ENCODE data around the gene TCF12. TPM values are rescaled to one million over a fixed set of nuclear protein-coding genes. Genes with fewer than 3 reads are reported as not detected.
"Not testable (repeated sequence)": the region's sequence is repeated elsewhere in the genome, so short reads cannot be mapped to it uniquely, and the experiment has no call there.

TCF12 gene
- total RNA-seq, 1 donor from 2014 or later: 112 TPM

DNA sequence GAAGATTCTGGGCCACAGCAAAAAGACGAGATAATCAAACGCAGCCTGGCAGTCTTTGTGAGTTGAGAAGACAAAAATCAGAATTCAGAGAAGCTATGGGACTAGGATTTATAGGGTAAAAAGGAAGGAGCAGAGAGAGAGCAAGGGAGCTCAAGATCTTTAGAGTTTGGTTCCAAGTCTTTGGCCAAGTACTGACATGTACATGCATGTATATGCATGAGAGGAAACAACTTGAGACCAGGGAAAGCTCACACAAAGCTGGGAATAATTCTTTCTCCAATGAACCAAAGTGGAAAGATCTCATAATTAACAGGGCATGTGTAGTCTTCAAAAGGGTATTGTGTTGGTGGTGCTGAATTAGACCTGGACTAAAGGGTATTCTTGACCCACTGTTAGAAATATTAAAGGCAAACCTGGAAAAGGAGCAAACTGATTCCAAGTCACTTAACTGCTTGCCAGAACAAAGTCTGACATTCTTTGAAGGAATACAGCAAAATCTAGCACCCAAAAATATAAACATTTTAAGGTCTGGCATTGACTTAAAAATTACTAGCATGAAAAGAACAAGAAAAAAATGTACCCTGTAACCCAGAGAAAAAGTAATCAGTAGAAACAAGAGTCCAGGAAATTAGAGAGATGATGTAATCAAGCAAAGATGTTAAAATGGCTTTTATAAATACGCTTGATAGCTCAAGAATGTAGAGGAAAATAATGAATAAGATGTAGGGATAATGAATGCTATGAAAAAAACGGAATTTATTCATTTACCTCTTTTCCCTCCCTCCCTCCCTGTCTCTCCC lies 231.8 kb downstream of the TCF12 start:
- H3K9me3 Mint-ChIP-seq (ENCODE audit: unreplicated experiment): no peaks in the 10 kb centered on the region
- DNase-seq (ENCODE audit: low read depth): peak; percentile 78
- no peaks in the 10 kb centered on the region for H3K27me3 Mint-ChIP-seq (ENCODE audit: low read depth, unreplicated experiment)
- Histone ChIP-seq H3K4me3 (ENCODE audit: insufficient read depth, low read depth, low read length) (no peak overlapping the region), H2AFZ (ENCODE audit: low read depth, low read length) (no peak overlapping the region), H3K27me3 (ENCODE audit: insufficient read depth, low read length) (no peaks in the 10 kb centered on the region), H3K79me2 (ENCODE audit: insufficient read depth, low read length) (peaks cover 7% of the 10 kb centered on the region), H3K36me3 (ENCODE audit: insufficient read depth, low read length) (peaks cover 5% of the 10 kb centered on the region), H3K4me2 (ENCODE audit: low read length) (peak overlapping the region; percentile 58), H3K9me3 (ENCODE audit: insufficient read depth, low read depth, low read length) (no peaks in the 10 kb centered on the region), H4K20me1 (ENCODE audit: insufficient read depth, low read length) (peaks cover 5% of the 10 kb centered on the region), H3K9ac (ENCODE audit: low read length) (peak overlapping the region; percentile 20), H3K27ac (ENCODE audit: low read depth, low read length) (peak overlapping the region; percentile 52), H3K4me1 (ENCODE audit: insufficient read depth, low read length) (peaks cover 23% of the 10 kb centered on the region)
- H3K27ac Mint-ChIP-seq (ENCODE audit: unreplicated experiment): peak overlapping the region; percentile 43
- H3K36me3 Mint-ChIP-seq (ENCODE audit: low read depth, unreplicated experiment): peaks cover 19% of the 10 kb centered on the region
- no peak for FAIRE-seq
- H3K4me3 Mint-ChIP-seq (ENCODE audit: unreplicated experiment): no peak overlapping the region
- peaks cover 23% of the 10 kb centered on the region for H3K4me1 Mint-ChIP-seq (ENCODE audit: low read depth, unreplicated experiment)
- TF ChIP-seq EZH2 (IDR thresholded peaks at IDR 0.05; ENCODE audit: insufficient read depth, low read length): no peak
- TF ChIP-seq, protein P1, sequence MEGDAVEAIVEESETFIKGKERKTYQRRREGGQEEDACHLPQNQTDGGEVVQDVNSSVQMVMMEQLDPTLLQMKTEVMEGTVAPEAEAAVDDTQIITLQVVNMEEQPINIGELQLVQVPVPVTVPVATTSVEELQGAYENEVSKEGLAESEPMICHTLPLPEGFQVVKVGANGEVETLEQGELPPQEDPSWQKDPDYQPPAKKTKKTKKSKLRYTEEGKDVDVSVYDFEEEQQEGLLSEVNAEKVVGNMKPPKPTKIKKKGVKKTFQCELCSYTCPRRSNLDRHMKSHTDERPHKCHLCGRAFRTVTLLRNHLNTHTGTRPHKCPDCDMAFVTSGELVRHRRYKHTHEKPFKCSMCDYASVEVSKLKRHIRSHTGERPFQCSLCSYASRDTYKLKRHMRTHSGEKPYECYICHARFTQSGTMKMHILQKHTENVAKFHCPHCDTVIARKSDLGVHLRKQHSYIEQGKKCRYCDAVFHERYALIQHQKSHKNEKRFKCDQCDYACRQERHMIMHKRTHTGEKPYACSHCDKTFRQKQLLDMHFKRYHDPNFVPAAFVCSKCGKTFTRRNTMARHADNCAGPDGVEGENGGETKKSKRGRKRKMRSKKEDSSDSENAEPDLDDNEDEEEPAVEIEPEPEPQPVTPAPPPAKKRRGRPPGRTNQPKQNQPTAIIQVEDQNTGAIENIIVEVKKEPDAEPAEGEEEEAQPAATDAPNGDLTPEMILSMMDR (IDR thresholded peaks at IDR 0.05; ENCODE audit: insufficient read depth, low read depth, low read length): no peak

DNA sequence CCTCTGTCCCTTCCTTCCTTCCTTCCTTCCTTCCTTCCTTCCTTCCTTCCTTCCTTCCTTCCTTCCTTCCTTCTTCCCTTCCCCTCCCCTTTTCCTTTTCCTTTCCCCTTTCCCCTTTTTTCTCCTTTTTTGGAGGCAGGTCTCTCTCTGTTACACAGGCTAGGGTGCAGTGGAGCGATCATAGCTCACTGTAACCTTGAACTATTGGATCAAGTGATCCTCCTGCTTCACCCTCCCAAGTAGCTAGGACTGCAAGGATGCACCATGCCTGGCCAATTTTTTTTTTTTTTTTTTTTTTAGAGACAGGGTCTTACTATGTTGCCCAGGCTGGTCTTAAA lies 232.4 kb downstream of the TCF12 start:
- peaks cover 23% of the 10 kb centered on the region for H3K4me1 Mint-ChIP-seq (ENCODE audit: low read depth, unreplicated experiment)
- not testable (repeated sequence) for H3K27ac ChIP-seq (ENCODE audit: low read depth, low read length); H3K9ac ChIP-seq (ENCODE audit: low read length); H2AFZ ChIP-seq (ENCODE audit: low read depth, low read length); DNase-seq (ENCODE audit: low read depth); H3K79me2 ChIP-seq (ENCODE audit: insufficient read depth, low read length); H3K27me3 Mint-ChIP-seq (ENCODE audit: low read depth, unreplicated experiment); H3K36me3 ChIP-seq (ENCODE audit: insufficient read depth, low read length); H4K20me1 ChIP-seq (ENCODE audit: insufficient read depth, low read length); H3K4me3 Mint-ChIP-seq (ENCODE audit: unreplicated experiment); H3K27me3 ChIP-seq (ENCODE audit: insufficient read depth, low read length); H3K4me3 ChIP-seq (ENCODE audit: insufficient read depth, low read depth, low read length); FAIRE-seq; H3K9me3 ChIP-seq (ENCODE audit: insufficient read depth, low read depth, low read length); H3K9me3 Mint-ChIP-seq (ENCODE audit: unreplicated experiment)
- H3K27ac Mint-ChIP-seq (ENCODE audit: unreplicated experiment): peak overlapping the region; percentile 44
- H3K4me2 ChIP-seq (ENCODE audit: low read length): peak overlapping the region; percentile 58
- peaks cover 19% of the 10 kb centered on the region for H3K36me3 Mint-ChIP-seq (ENCODE audit: low read depth, unreplicated experiment)
- peaks cover 23% of the 10 kb centered on the region for H3K4me1 ChIP-seq (ENCODE audit: insufficient read depth, low read length)

DNA sequence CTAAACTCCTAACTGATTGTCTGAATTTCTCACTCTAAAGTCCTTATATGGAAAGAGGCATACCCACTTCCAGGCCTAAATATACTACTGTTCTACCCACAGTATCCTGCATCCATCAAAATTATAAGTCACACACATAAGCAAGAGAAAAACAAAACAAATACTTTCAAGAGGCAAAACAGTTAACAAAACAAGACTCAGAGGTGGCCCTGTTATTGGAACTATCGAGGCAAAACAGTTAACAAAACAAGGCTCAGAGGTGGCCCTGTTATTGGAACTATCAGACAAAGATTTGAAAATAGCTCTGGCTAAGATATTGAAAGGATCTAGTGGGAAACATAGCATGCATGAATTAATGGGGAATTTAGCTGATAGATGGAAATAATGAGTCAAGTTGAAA lies 233.7 kb downstream of the TCF12 start:
- Mint-ChIP-seq H3K9me3 (ENCODE audit: unreplicated experiment) (no peaks in the 10 kb centered on the region), H3K4me1 (ENCODE audit: low read depth, unreplicated experiment) (peaks cover 19% of the 10 kb centered on the region), H3K27me3 (ENCODE audit: low read depth, unreplicated experiment) (no peaks in the 10 kb centered on the region), H3K36me3 (ENCODE audit: low read depth, unreplicated experiment) (peaks cover 19% of the 10 kb centered on the region), H3K4me3 (ENCODE audit: unreplicated experiment) (no peak overlapping the region), H3K27ac (ENCODE audit: unreplicated experiment) (peak overlapping the region; percentile 8)
- TF ChIP-seq, protein P1 (IDR thresholded peaks at IDR 0.05; ENCODE audit: insufficient read depth, low read depth, low read length): no peak
- TF ChIP-seq EZH2 (IDR thresholded peaks at IDR 0.05; ENCODE audit: insufficient read depth, low read length): no peak
- Histone ChIP-seq H4K20me1 (ENCODE audit: insufficient read depth, low read length) (no peaks in the 10 kb centered on the region), H3K9me3 (ENCODE audit: insufficient read depth, low read depth, low read length) (no peaks in the 10 kb centered on the region), H3K9ac (ENCODE audit: low read length) (no peak overlapping the region), H3K27me3 (ENCODE audit: insufficient read depth, low read length) (no peaks in the 10 kb centered on the region), H3K4me2 (ENCODE audit: low read length) (no peak overlapping the region), H3K79me2 (ENCODE audit: insufficient read depth, low read length) (peaks cover under 1% of the 10 kb centered on the region), H2AFZ (ENCODE audit: low read depth, low read length) (no peak overlapping the region), H3K27ac (ENCODE audit: low read depth, low read length) (no peak overlapping the region), H3K36me3 (ENCODE audit: insufficient read depth, low read length) (peaks cover 5% of the 10 kb centered on the region), H3K4me3 (ENCODE audit: insufficient read depth, low read depth, low read length) (no peak overlapping the region), H3K4me1 (ENCODE audit: insufficient read depth, low read length) (peaks cover 18% of the 10 kb centered on the region)
- no peak for FAIRE-seq
- no peak for DNase-seq (ENCODE audit: low read depth)
